ENCODE measurements around the gene CCDC192. TPM values are rescaled to one million over a fixed set of nuclear protein-coding genes. Genes with fewer than 3 reads are reported as not detected.

Gene CCDC192
- total RNA-seq, 1 donor from 2014 or later = not detected

- Histone ChIP-seq H3K4me3 (no peak overlapping the region), H3K27me3 (no peaks in the 10 kb centered on the region), H3K27ac (no peak overlapping the region), H3K36me3 (no peaks in the 10 kb centered on the region), H3K9me3 (no peaks in the 10 kb centered on the region), H3K4me1 (no peaks in the 10 kb centered on the region)
- TF ChIP-seq, protein P1, sequence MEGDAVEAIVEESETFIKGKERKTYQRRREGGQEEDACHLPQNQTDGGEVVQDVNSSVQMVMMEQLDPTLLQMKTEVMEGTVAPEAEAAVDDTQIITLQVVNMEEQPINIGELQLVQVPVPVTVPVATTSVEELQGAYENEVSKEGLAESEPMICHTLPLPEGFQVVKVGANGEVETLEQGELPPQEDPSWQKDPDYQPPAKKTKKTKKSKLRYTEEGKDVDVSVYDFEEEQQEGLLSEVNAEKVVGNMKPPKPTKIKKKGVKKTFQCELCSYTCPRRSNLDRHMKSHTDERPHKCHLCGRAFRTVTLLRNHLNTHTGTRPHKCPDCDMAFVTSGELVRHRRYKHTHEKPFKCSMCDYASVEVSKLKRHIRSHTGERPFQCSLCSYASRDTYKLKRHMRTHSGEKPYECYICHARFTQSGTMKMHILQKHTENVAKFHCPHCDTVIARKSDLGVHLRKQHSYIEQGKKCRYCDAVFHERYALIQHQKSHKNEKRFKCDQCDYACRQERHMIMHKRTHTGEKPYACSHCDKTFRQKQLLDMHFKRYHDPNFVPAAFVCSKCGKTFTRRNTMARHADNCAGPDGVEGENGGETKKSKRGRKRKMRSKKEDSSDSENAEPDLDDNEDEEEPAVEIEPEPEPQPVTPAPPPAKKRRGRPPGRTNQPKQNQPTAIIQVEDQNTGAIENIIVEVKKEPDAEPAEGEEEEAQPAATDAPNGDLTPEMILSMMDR (IDR thresholded peaks at IDR 0.05) = no peak
- TF ChIP-seq POLR2AphosphoS5 (IDR thresholded peaks at IDR 0.05; ENCODE audit: insufficient read depth in 1 of 2, low read depth in 1 of 2) (no peak), POLR2A (IDR thresholded peaks at IDR 0.05) (no peak)
- intact Hi-C loops (cut with DNase I) = no loop called here
- no peak for DNase-seq (ENCODE audit: extremely low spot score in 2 of 2)
Measured at GRCh38 chr5:127979475-127979874, 276.3 kb downstream of the CCDC192 start.

DNA sequence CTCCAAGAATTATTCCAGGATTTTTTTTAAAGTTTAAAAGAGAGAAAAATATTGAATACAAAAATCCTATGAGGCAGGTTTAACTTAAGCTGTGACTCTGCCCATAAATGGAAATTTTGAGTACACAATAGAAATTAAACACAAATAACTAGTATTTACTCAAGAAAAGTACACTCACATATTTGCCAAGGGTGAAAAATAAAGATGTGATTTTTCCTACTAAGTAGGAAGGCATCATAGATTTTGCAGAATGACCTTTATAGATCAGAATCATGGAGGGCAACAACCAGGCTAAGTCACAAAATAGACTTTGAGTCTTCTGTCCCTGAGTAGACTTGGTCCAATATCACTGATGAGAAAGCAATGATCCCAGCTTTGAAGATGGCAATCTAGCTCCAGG lies 277.7 kb downstream of the CCDC192 start:
- Histone ChIP-seq H3K27me3 (no peaks in the 10 kb centered on the region), H3K9me3 (no peaks in the 10 kb centered on the region), H3K4me1 (no peaks in the 10 kb centered on the region), H3K36me3 (no peaks in the 10 kb centered on the region), H3K4me3 (no peak overlapping the region), H3K27ac (no peak overlapping the region)
- no peak for DNase-seq (ENCODE audit: extremely low spot score in 2 of 2)
- intact Hi-C loops (cut with DNase I) = no loop called here
- TF ChIP-seq POLR2A (IDR thresholded peaks at IDR 0.05) (no peak), POLR2AphosphoS5 (IDR thresholded peaks at IDR 0.05; ENCODE audit: insufficient read depth in 1 of 2, low read depth in 1 of 2) (no peak)
- TF ChIP-seq, protein P1 (IDR thresholded peaks at IDR 0.05) = no peak

DNA sequence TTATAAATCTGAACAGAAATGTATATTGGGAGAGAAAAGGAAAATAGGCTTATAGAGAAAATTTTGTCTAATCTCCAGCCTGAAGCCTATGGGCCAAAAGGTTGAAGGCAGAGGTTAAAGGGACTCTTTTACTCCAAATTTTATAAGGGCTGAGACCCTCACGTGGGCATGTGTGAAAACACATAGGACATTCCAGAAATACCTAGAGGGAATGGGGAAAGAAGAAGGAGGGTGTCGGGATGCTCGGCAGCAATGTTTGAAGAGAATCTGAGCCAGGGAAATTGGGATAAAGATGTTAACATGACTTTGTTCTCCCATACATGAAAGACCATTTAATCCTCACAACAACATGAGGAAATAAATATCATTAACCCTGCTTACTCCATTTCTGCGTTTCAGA lies 278.3 kb downstream of the CCDC192 start:
- Histone ChIP-seq H3K9me3 (no peaks in the 10 kb centered on the region), H3K4me1 (no peaks in the 10 kb centered on the region), H3K36me3 (no peaks in the 10 kb centered on the region), H3K27me3 (no peaks in the 10 kb centered on the region), H3K4me3 (no peak overlapping the region), H3K27ac (no peak overlapping the region)
- DNase-seq (ENCODE audit: extremely low spot score in 2 of 2) = no peak
- TF ChIP-seq POLR2A (IDR thresholded peaks at IDR 0.05) = no peak
- TF ChIP-seq POLR2AphosphoS5 (IDR thresholded peaks at IDR 0.05; ENCODE audit: insufficient read depth in 1 of 2, low read depth in 1 of 2) = no peak
- TF ChIP-seq, protein P1 (IDR thresholded peaks at IDR 0.05) = no peak
- intact Hi-C loops (cut with DNase I) = no loop called here

DNA sequence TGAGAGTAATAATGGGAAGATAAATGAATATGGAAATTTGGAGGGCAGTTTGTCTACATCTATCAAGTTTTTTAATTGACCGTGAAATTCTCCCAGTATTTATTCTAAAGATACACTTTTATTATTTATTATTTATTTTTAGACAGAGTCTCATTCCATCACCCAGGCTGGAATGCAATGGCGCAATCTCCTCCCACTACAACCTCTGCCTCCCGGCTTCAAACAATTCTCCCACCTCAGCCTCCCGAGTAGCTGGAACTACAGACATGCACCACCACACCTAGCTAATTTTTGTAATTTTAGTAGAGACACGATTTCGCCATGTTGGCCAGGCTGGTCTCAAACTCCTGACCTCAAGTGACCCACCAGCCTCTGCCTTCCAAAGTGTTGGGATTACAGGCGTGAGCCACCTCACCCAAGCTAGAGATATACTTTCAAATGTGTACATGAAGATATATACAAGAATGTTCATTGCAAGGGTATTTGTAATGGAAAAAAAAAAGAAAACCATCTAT lies 282.7 kb downstream of the CCDC192 start:
- TF ChIP-seq, protein P1 (IDR thresholded peaks at IDR 0.05) = no peak
- TF ChIP-seq POLR2A (IDR thresholded peaks at IDR 0.05) (no peak), POLR2AphosphoS5 (IDR thresholded peaks at IDR 0.05; ENCODE audit: insufficient read depth in 1 of 2, low read depth in 1 of 2) (no peak)
- Histone ChIP-seq H3K36me3 (no peaks in the 10 kb centered on the region), H3K9me3 (no peaks in the 10 kb centered on the region), H3K4me1 (no peaks in the 10 kb centered on the region), H3K27me3 (no peaks in the 10 kb centered on the region), H3K27ac (no peak overlapping the region), H3K4me3 (no peak overlapping the region)
- intact Hi-C loops (cut with DNase I) = no loop called here
- DNase-seq (ENCODE audit: extremely low spot score in 2 of 2) = no peak

DNA sequence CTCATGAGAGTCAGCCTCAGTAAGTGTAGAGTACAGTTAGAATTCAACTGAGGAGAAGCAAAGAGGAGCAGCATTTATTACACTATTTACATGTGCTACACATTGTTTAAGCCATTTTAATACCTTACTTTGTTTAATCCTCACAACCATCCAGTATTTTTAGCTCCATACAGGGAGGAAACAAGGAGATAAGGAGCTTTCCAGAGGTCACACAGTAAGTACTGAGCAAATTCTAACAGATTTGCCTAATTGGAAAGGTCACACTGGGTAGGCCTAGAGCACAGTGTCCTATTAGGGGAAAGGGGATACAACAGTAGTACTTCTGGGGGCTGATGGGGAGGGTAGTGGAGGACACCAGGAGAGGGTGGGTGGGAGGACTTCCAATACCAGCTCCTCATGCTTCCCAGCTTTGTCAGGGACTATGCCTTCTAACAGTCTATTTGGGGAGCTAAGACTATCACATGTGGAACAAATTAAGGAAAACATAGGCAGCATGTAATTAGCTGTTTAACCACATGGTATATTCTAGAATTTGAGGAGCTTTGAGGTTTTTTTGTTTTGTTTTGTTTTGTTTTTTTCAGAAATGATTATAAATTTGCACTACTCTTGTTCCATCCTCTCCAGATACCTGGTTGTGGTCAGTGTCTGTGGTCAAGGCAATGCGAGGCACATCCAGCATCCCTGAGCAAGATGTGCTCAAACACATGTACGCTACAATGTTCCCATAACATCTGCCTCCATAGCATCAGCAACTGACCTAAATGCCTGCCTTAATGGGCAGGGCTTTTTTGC lies 284.4 kb downstream of the CCDC192 start:
- no peaks in the 10 kb centered on the region for H3K9me3 ChIP-seq
- no peaks in the 10 kb centered on the region for H3K36me3 ChIP-seq
- intact Hi-C loops (cut with DNase I) = no loop called here
- no peaks in the 10 kb centered on the region for H3K27me3 ChIP-seq
- H3K4me3 ChIP-seq = no peak overlapping the region
- TF ChIP-seq POLR2A (IDR thresholded peaks at IDR 0.05) = no peak
- TF ChIP-seq, protein P1 (IDR thresholded peaks at IDR 0.05) = no peak
- no peak for TF ChIP-seq POLR2AphosphoS5 (IDR thresholded peaks at IDR 0.05; ENCODE audit: insufficient read depth in 1 of 2, low read depth in 1 of 2)
- no peak for DNase-seq (ENCODE audit: extremely low spot score in 2 of 2)
- H3K4me1 ChIP-seq = no peaks in the 10 kb centered on the region
- no peak overlapping the region for H3K27ac ChIP-seq

All from vagina (tissue), 2 donors.